Neural cell (in vitro differentiated cells): ENCODE results near the gene CCDC88C. TPM values are rescaled to one million over a fixed set of nuclear protein-coding genes. Genes with fewer than 3 reads are reported as not detected.
A peak's percentile ranks its signal among the peaks of the same experiment; 100 is the strongest.

Experiments used
- H2AFZ ChIP-seq: fragments of 200-600, 300-800 bp; sonication (generic), shearing (Covaris generic); 2 replicates; pipeline ENCODE4 v1.6.0; 2014; ENCODE audit warnings: low read depth, mild to moderate bottlenecking, antibody characterized with exemption, low read length, moderate library complexity
- H3F3A ChIP-seq: fragments of 200-600 bp; shearing (Covaris generic); 2 replicates; pipeline ENCODE4 v1.6.1; 2016; ENCODE audit warnings: mild to moderate bottlenecking, moderate library complexity, mixed read lengths, antibody characterized with exemption, low read length; ENCODE audit not compliant: insufficient read depth, poor library complexity, severe bottlenecking
- H3K27ac ChIP-seq: fragments of 200-600, 300-800 bp; sonication (generic), shearing (Covaris generic); 2 replicates; pipeline ENCODE4 v1.5.1; 2014; ENCODE audit warnings: mild to moderate bottlenecking, low read length, moderate library complexity
- H3K27me3 ChIP-seq: fragments of 300-800, 200-600 bp; sonication (generic), shearing (Covaris generic); 2 replicates; pipeline ENCODE4 v1.6.0; 2014; ENCODE audit warnings: mild to moderate bottlenecking, low read depth, low read length, moderate library complexity; ENCODE audit not compliant: insufficient read depth
- H3K36me3 ChIP-seq: fragments of 300-800, 200-600 bp; sonication (generic), shearing (Covaris generic); 2 replicates; pipeline ENCODE4 v1.5.1; 2014; ENCODE audit warnings: mild to moderate bottlenecking, antibody characterized with exemption, low read length, moderate library complexity; ENCODE audit not compliant: insufficient read depth
- H3K4me2 ChIP-seq: fragments of 300-800, 200-600 bp; sonication (generic), shearing (Covaris generic); 2 replicates; pipeline ENCODE4 v1.6.0; 2014; ENCODE audit warnings: mild to moderate bottlenecking, low read length
- H3K4me3 ChIP-seq: fragments of 300-800, 200-600 bp; sonication (generic), shearing (Covaris generic); 2 replicates; pipeline ENCODE4 v1.5.1; 2014; ENCODE audit warnings: mild to moderate bottlenecking, low read length, moderate library complexity
- H3K79me2 ChIP-seq: fragments of 200-600 bp; shearing (Covaris generic); replicated peaks from 2 replicates; pipeline ENCODE4 v1.6.0; 2014; ENCODE audit warnings: mild to moderate bottlenecking, low read length, moderate library complexity; ENCODE audit not compliant: insufficient read depth
- H3K9ac ChIP-seq: fragments of 300-800, 200-600 bp; sonication (generic), shearing (Covaris generic); 2 replicates; pipeline ENCODE4 v1.6.1; 2016; ENCODE audit warnings: mild to moderate bottlenecking, low read length, mixed read lengths
- H3K9me2 ChIP-seq: fragments of 200-600 bp; shearing (Covaris generic); 2 replicates; pipeline ENCODE4 v1.6.1; 2016; ENCODE audit warnings: mild to moderate bottlenecking, low read length, mixed read lengths; ENCODE audit not compliant: insufficient read depth
- H3K9me3 ChIP-seq: fragments of 200-600, 300-800 bp; sonication (generic), shearing (Covaris generic); 2 replicates; pipeline ENCODE4 v1.6.1; 2016; ENCODE audit warnings: mild to moderate bottlenecking, mixed run types, low read length, moderate library complexity, mixed read lengths
- H4K20me1 ChIP-seq: fragments of 200-600 bp; shearing (Covaris generic); 2 replicates; pipeline ENCODE4 v1.6.1; 2016; ENCODE audit warnings: mild to moderate bottlenecking, mixed run types; ENCODE audit not compliant: insufficient read depth
- EP300 ChIP-seq: fragments of 450-650 bp; conservative IDR thresholded peaks from 2 replicates; pipeline ENCODE4 v1.6.1; 2014; ENCODE audit warnings: antibody characterized with exemption, mild to moderate bottlenecking, moderate library complexity; ENCODE audit not compliant: poor library complexity, severe bottlenecking
- EZH2 ChIP-seq: fragments of 200-600, 300-800 bp; shearing (Covaris generic), sonication (generic); IDR thresholded peaks from 2 replicates; pipeline ENCODE4 v1.6.1; 2014; ENCODE audit warnings: antibody characterized with exemption, low read length, borderline replicate concordance, mild to moderate bottlenecking; ENCODE audit not compliant: insufficient read depth, poor library complexity, severe bottlenecking
- MXI1 ChIP-seq: fragments of 450-650 bp; conservative IDR thresholded peaks from 2 replicates; pipeline ENCODE4 v1.6.1; 2014; ENCODE audit warnings: antibody characterized with exemption, mild to moderate bottlenecking; ENCODE audit not compliant: poor library complexity, severe bottlenecking
- POLR2AphosphoS5 ChIP-seq: IDR thresholded peaks from 2 replicates; pipeline ENCODE4 v1.6.1; 2012
- RAD21 ChIP-seq: fragments of 450-650 bp; conservative IDR thresholded peaks from 2 replicates; pipeline ENCODE4 v1.6.1; 2014; ENCODE audit warnings: antibody characterized with exemption, mild to moderate bottlenecking, moderate library complexity
- SMC3 ChIP-seq: fragments of 450-650 bp; conservative IDR thresholded peaks from 2 replicates; pipeline ENCODE4 v1.6.1; 2014; ENCODE audit warnings: antibody characterized with exemption, mild to moderate bottlenecking, moderate library complexity; ENCODE audit not compliant: poor library complexity
- TAF1 ChIP-seq: IDR thresholded peaks from 2 replicates; pipeline ENCODE4 v1.6.1; 2012; ENCODE audit warnings: low read depth
- polyA plus RNA-seq: library from polyadenylated mRNA; depleted of rRNA; stranded (reverse); fragments of >200 nt; gene quantifications from 2 replicates; pipeline ENCODE4 v1.2.3, GENCODE V29; 2014
- TF ChIP-seq, protein P1 (sequence below): IDR thresholded peaks from 2 replicates; pipeline ENCODE4 v1.6.1; 2012; ENCODE audit warnings: borderline replicate concordance
- TF ChIP-seq, protein P2 (sequence below): fragments of 450-650 bp; IDR thresholded peaks from 2 replicates; pipeline ENCODE4 v1.5.1; 2014; ENCODE audit warnings: antibody characterized with exemption, mild to moderate bottlenecking, moderate library complexity; ENCODE audit not compliant: poor library complexity, severe bottlenecking

Gene CCDC88C
- polyA plus RNA-seq, 1 donor from 2014 or later, result 20.1 TPM

DNA sequence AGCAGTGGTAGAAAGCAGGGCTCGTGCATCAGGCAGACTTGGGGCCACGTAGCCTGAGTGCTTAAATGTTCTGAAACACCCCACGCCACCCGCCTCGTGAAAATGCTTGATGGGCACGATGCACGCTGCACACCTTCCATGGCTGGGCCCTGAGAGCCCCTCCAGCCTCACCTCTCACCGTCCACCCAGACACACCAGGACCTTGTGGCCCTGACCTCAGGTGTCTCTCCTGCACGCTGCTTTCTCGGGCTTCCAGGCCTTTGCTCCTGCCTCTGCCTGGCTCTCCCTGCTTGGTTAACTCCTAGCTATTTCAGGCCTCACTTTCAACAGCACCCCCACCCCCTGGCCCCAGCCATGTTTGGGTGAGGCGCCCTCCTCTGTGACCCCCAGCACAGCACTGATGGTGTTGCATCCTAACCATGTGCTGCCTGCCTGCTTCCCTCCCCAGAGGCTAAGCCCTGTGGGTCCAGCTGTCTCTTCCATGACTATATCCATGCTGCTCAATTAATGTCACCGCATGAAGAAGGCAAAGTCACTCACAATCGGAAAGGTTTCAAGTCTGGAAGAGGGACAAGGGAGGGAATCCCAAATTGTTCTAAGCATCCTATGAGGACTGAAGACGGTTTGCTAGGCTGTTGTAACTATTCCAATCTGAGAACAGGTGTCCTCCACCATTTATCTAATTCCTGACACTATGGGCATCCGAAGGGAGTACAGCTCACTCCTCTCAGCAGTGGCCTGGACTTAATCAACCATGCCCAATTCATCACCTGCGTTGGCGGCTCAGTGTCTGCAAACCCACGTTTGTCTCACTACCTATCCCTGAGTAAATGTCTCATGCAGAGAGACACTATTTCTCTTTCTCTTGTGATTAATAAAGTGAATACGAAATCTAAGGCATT, 82.2 kb downstream of the CCDC88C start:
- Histone ChIP-seq H3K9me3 (no peaks in the 10 kb centered on the region), H3K4me2 (no peak overlapping the region), H3K36me3 (no peaks in the 10 kb centered on the region), H3K79me2 (no peaks in the 10 kb centered on the region), H3K4me3 (no peak overlapping the region), H4K20me1 (no peaks in the 10 kb centered on the region), H3F3A (no peaks in the 10 kb centered on the region), H2AFZ (no peak overlapping the region), H3K9me2 (no peaks in the 10 kb centered on the region), H3K9ac (no peak overlapping the region), H3K27me3 (no peaks in the 10 kb centered on the region), H3K27ac (no peak overlapping the region)
- TF ChIP-seq EZH2 (no peak), EP300 (no peak), RAD21 (no peak), POLR2AphosphoS5 (no peak), SMC3 (no peak), MXI1 (no peak), TAF1 (no peak)
- TF ChIP-seq, protein P1, sequence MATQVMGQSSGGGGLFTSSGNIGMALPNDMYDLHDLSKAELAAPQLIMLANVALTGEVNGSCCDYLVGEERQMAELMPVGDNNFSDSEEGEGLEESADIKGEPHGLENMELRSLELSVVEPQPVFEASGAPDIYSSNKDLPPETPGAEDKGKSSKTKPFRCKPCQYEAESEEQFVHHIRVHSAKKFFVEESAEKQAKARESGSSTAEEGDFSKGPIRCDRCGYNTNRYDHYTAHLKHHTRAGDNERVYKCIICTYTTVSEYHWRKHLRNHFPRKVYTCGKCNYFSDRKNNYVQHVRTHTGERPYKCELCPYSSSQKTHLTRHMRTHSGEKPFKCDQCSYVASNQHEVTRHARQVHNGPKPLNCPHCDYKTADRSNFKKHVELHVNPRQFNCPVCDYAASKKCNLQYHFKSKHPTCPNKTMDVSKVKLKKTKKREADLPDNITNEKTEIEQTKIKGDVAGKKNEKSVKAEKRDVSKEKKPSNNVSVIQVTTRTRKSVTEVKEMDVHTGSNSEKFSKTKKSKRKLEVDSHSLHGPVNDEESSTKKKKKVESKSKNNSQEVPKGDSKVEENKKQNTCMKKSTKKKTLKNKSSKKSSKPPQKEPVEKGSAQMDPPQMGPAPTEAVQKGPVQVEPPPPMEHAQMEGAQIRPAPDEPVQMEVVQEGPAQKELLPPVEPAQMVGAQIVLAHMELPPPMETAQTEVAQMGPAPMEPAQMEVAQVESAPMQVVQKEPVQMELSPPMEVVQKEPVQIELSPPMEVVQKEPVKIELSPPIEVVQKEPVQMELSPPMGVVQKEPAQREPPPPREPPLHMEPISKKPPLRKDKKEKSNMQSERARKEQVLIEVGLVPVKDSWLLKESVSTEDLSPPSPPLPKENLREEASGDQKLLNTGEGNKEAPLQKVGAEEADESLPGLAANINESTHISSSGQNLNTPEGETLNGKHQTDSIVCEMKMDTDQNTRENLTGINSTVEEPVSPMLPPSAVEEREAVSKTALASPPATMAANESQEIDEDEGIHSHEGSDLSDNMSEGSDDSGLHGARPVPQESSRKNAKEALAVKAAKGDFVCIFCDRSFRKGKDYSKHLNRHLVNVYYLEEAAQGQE, result no peak
- TF ChIP-seq, protein P2, sequence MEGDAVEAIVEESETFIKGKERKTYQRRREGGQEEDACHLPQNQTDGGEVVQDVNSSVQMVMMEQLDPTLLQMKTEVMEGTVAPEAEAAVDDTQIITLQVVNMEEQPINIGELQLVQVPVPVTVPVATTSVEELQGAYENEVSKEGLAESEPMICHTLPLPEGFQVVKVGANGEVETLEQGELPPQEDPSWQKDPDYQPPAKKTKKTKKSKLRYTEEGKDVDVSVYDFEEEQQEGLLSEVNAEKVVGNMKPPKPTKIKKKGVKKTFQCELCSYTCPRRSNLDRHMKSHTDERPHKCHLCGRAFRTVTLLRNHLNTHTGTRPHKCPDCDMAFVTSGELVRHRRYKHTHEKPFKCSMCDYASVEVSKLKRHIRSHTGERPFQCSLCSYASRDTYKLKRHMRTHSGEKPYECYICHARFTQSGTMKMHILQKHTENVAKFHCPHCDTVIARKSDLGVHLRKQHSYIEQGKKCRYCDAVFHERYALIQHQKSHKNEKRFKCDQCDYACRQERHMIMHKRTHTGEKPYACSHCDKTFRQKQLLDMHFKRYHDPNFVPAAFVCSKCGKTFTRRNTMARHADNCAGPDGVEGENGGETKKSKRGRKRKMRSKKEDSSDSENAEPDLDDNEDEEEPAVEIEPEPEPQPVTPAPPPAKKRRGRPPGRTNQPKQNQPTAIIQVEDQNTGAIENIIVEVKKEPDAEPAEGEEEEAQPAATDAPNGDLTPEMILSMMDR, result no peak

DNA sequence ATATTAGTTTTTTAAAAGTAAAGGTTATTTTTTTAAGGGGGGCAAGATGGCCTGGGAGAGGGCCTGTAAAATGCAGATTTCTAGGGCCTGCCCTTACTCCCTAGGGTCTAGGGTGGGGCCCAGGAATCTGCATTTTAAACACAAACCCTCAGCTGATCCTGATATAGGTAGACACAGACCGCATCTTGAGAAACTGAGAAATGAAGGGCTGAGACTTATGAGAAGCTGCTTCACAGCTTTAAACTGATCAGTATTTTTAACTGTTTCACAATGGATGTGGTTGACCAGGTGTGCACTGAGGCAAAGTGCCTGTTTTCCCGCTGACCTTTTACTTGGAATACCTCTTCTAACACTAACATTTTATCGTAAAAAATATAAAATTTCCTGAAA, 84.0 kb downstream of the CCDC88C start:
- H3K79me2 ChIP-seq, result no peaks in the 10 kb centered on the region
- peak overlapping the region; percentile 9 for H3K9ac ChIP-seq
- TF ChIP-seq SMC3, result no peak
- no peak for TF ChIP-seq EZH2
- no peak for TF ChIP-seq EP300
- TF ChIP-seq, protein P1, result no peak
- TF ChIP-seq RAD21, result no peak
- TF ChIP-seq POLR2AphosphoS5, result no peak
- TF ChIP-seq MXI1, result no peak
- no peak for TF ChIP-seq TAF1
- TF ChIP-seq, protein P2, result no peak
- H3K27ac ChIP-seq, result no peak overlapping the region
- no peaks in the 10 kb centered on the region for H3K9me3 ChIP-seq
- no peaks in the 10 kb centered on the region for H3K36me3 ChIP-seq
- H3K4me2 ChIP-seq, result no peak overlapping the region
- no peaks in the 10 kb centered on the region for H3K27me3 ChIP-seq
- H4K20me1 ChIP-seq, result no peaks in the 10 kb centered on the region
- H3K9me2 ChIP-seq, result no peaks in the 10 kb centered on the region
- H3F3A ChIP-seq, result no peaks in the 10 kb centered on the region
- no peak overlapping the region for H3K4me3 ChIP-seq
- no peak overlapping the region for H2AFZ ChIP-seq
